RWPE1 (cell line): ENCODE data around the gene SRA1.

Experiments used
- CTCF ChIA-PET: fragments of 350-600 bp; sonication (Branson Sonifier 250); formaldehyde crosslinking; extraction: SDS; loops from one replicate; lab custom pipeline; 2021; lab: Yijun Ruan, JAX
- POLR2A ChIA-PET: fragments of 400-600 bp; formaldehyde crosslinking; extraction: SDS; loops from one replicate; lab custom pipeline; 2020; ENCODE audit warnings: antibody characterized with exemption; ENCODE audit not compliant: low non-redundant PET; lab: Yijun Ruan, JAX
- DNase-seq: peaks from one replicate; pipeline ENCODE4 v3.0.0; 2012; ENCODE audit warnings: low spot score
- H3K27ac ChIP-seq: fragments of 450-650 bp; 2 replicates; pipeline ENCODE4 v1.5.1; 2017
- TF ChIP-seq, protein P1 (sequence below): fragments of 450-650 bp; conservative IDR thresholded peaks from 2 replicates; pipeline ENCODE4 v1.5.1; 2017; ENCODE audit warnings: low read depth, mild to moderate bottlenecking

Gene SRA1

DNA sequence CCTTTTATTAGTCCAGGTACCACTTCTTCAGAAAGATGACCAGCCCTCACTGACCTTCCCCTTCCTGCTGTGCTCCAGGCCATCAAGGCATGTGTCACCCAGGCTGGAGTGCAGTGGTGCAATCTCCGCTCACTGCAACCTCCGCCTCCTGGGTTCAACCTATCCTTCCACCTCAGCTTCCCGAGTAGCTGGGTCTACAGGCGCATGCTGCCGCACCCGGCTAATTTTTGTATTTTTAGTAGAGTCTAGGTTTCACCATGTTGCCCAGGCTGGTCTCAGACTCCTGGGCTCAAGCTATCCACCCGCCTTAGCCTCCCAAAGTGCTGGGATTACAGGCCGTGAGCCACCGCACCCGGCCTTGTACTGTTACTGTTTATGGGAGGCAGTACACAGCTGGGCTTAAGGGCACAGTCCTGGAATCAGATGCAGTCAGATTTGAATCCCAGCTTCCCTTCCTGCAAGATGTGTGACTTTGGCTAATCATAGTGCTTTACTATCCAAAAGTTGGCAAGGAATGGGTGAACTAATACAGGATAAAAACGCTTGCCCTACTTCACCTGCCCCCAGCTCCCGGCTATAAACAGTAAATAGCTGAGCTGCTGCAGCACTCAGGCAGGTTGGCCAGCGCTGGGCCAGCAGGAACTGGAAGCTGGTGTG, 10.3 kb downstream of the SRA1 start:
- DNase-seq, result no peak
- TF ChIP-seq, protein P1, sequence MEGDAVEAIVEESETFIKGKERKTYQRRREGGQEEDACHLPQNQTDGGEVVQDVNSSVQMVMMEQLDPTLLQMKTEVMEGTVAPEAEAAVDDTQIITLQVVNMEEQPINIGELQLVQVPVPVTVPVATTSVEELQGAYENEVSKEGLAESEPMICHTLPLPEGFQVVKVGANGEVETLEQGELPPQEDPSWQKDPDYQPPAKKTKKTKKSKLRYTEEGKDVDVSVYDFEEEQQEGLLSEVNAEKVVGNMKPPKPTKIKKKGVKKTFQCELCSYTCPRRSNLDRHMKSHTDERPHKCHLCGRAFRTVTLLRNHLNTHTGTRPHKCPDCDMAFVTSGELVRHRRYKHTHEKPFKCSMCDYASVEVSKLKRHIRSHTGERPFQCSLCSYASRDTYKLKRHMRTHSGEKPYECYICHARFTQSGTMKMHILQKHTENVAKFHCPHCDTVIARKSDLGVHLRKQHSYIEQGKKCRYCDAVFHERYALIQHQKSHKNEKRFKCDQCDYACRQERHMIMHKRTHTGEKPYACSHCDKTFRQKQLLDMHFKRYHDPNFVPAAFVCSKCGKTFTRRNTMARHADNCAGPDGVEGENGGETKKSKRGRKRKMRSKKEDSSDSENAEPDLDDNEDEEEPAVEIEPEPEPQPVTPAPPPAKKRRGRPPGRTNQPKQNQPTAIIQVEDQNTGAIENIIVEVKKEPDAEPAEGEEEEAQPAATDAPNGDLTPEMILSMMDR, result no peak
- POLR2A ChIA-PET, result interaction anchor here (0.7 to 2.7 kb wide), 5 partner anchors 10 to 117 kb away, joined by 3 to 18 read pairs (median 4); partner anchors contain the start of genes IK, NDUFA2 and SRA1
- peak overlapping the region; percentile 86 for H3K27ac ChIP-seq
- CTCF ChIA-PET, result interaction anchor here (0.6 to 2.9 kb wide), 11 partner anchors 11 to 174 kb away, joined by 3 to 21 read pairs (median 4); partner anchors contain the start of genes IK, NDUFA2, SRA1 and TMCO6

DNA sequence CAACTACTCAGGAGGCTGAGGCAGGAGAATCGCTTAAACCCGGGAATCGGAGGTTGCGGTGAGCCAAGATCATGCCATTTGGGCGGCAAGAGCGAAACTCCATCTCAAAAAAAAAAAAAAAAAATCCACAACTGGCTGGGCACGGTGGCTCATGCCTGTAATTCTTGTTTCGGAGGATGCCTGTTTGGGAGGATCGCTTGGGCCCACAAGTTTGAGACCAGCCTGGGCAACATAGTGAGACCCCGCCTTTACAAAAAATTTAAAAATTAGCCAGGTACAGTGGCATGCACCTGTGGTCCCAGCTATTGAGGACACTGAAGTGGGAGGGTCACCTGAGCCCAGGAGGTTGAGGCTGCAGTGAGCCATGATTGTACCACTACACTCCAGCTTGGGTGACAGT, 11.7 kb downstream of the SRA1 start:
- POLR2A ChIA-PET, result interaction anchor here (0.7 kb wide), 1 partner anchor 707 kb away, joined by 3 read pairs; no protein-coding TSS in a partner anchor
- H3K27ac ChIP-seq, result peak overlapping the region; percentile 46
- TF ChIP-seq, protein P1, result no peak
- CTCF ChIA-PET, result no interaction called here
- no peak for DNase-seq

DNA sequence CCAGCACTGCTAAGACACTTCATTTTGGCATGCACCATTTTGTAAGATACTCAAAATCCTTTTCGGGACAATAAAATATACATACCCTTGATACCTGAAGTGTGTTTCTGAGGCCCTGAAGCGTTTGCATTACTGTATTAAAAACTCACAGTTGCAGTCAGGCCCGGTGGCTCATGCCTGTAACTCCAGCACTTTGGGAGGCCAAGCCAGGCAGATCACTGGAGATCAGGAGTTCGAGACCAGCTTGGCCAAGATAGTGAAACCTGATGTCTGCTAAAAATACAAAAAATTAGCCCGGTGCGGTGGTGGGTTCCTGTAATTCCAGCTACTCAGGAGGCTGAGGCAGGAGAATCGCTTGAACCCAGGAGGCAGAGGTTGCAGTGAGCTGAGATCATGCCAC, 12.3 kb downstream of the SRA1 start:
- ChIA-PET CTCF (interaction anchor here (0.6 kb wide), 1 partner anchor 24 kb away, joined by 3 read pairs; no protein-coding TSS in a partner anchor), POLR2A (no interaction called here)
- TF ChIP-seq, protein P1, result no peak
- H3K27ac ChIP-seq, result no peak overlapping the region
- DNase-seq, result no peak

DNA sequence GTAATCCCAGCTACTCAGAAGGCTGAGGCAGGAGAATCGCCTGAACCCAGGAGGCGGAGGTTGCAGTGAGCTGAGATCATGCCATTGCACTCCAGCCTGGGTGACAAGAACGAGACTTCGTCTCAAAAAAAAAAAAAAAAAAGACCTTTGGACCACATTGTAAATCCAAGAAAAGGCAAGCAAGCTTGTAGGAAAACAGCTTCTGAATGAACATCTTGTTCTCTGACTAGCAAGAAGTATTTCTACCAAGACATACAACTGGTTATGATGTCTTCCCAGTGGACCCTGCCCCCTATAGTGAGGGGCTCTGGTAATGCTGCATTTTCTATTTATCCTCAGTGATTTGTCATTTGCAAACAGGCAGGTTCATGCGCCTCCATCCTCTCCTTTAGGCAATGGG, 14.3 kb downstream of the SRA1 start:
- TF ChIP-seq, protein P1, result no peak
- no peak overlapping the region for H3K27ac ChIP-seq
- CTCF ChIA-PET, result interaction anchor here (0.6 to 0.8 kb wide), 2 partner anchors 215 to 666 kb away, joined by 3 read pairs; no protein-coding TSS in a partner anchor
- DNase-seq, result no peak
- POLR2A ChIA-PET, result no interaction called here

DNA sequence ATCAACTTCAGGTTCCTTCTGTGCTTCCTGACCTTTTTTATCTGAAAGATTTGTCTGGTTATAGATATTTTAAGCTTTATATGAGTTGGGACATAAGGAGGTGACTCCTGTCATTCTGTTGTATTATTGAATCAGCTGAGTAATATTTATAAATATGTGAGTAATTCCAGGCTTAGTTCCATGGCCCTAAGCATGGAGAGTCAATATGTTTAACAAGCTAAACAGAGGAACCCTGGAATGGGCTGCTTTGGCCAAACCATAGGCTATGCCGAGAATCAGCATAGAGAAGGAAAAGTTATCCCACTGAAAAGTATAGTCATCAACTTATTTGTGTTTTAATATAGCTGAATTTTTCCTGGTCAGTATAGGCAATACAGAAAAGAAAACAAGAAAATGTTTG, 17.0 kb downstream of the SRA1 start:
- H3K27ac ChIP-seq, result no peak overlapping the region
- DNase-seq, result no peak
- ChIA-PET CTCF (no interaction called here), POLR2A (no interaction called here)
- TF ChIP-seq, protein P1, result no peak

DNA sequence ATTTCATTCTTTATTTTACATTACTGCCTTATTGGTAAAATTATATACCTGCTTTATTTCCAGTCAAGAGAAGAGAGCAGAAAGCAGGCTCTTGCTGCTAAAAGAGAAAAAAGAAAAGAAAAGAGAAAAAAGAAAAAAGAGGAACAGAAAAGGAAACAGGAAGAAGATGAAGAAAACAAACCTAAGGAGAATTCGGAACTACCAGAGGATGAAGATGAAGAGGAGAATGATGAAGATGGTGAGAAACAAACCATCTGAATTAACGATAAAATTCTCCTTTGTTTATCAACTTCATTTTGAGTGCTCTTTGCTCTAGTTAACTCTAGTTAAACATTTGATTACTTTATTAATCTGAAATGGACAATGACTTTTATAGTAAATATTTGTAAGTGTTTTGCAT, 33.3 kb downstream of the SRA1 start:
- ChIA-PET POLR2A (no interaction called here), CTCF (interaction anchor here (0.7 kb wide), 1 partner anchor 1757 kb away, joined by 3 read pairs; no protein-coding TSS in a partner anchor)
- TF ChIP-seq, protein P1, result no peak
- DNase-seq, result no peak
- no peak overlapping the region for H3K27ac ChIP-seq
